Gastroesophageal sphincter (tissue), 3 donors: ENCODE measurements around the gene CPNE4.

ENCODE experiments used
- CTCF ChIP-seq, 4 experiments: fragments of 200-600 bp in 2 of 4; fragments of 450-650 bp in 2 of 4; sonication (generic) in 1 of 4; IDR thresholded peaks; one replicate each; pipeline ENCODE4 v1.5.1; 2017 to 2019; ENCODE audit warnings: antibody characterized with exemption in 4 of 4, mild to moderate bottlenecking in 2 of 4, moderate library complexity in 2 of 4
- EP300 ChIP-seq: sonication (generic); formaldehyde crosslinking; IDR thresholded peaks from one replicate; pipeline ENCODE4 v1.6.1; 2017; ENCODE audit warnings: antibody characterized with exemption, mild to moderate bottlenecking
- POLR2A ChIP-seq, 2 donors: fragments of 450-650 bp; IDR thresholded peaks; one replicate each; pipeline ENCODE4 v1.6.1; 2017; ENCODE audit warnings: antibody characterized with exemption in 2 of 2, mild to moderate bottlenecking in 2 of 2, moderate library complexity in 1 of 2
- POLR2AphosphoS5 ChIP-seq: sonication (generic); formaldehyde crosslinking; IDR thresholded peaks from one replicate; pipeline ENCODE4 v1.6.1; 2017; ENCODE audit warnings: antibody characterized with exemption

GRCh38 chr3:131694376-131694775 is 340.4 kb downstream of the CPNE4 start:
- TF ChIP-seq CTCF (IDR thresholded peaks at IDR 0.05) (no peak), POLR2A (IDR thresholded peaks at IDR 0.05) (no peak), EP300 (no peak), POLR2AphosphoS5 (no peak)
